Mesendoderm (in vitro differentiated cells): ENCODE data around the gene MBNL2.

Experiments
- DNase-seq: peaks from one replicate; pipeline ENCODE4 v3.0.0; 2013
- H2AK5ac ChIP-seq: 2 replicates; pipeline ENCODE4 v1.6.1; 2013; ENCODE audit warnings: low read length, inconsistent platforms
- H2BK120ac ChIP-seq: 2 replicates; pipeline ENCODE4 v1.6.1; 2013; ENCODE audit warnings: low read depth, mild to moderate bottlenecking, low read length, moderate library complexity, mixed read lengths
- H2BK15ac ChIP-seq: replicated peaks from 2 replicates; pipeline ENCODE4 v1.6.1; 2013; ENCODE audit warnings: low read depth, mild to moderate bottlenecking, moderate library complexity
- H2BK5ac ChIP-seq: 2 replicates; pipeline ENCODE4 v1.6.1; 2013; ENCODE audit warnings: low read length, inconsistent platforms
- H3K18ac ChIP-seq: 2 replicates; pipeline ENCODE4 v1.6.1; 2013; ENCODE audit warnings: mild to moderate bottlenecking, low read length, mixed read lengths
- H3K23ac ChIP-seq: one replicate; pipeline ENCODE4 v1.6.1; 2013; ENCODE audit warnings: low read length
- H3K27ac ChIP-seq: 2 replicates; pipeline ENCODE4 v1.5.1; 2013; ENCODE audit warnings: low read depth, mild to moderate bottlenecking, inconsistent platforms, low read length, moderate library complexity
- H3K27me3 ChIP-seq: 2 replicates; pipeline ENCODE4 v1.6.1; 2013; ENCODE audit warnings: low read length, control low read depth, mild to moderate bottlenecking, inconsistent platforms; ENCODE audit not compliant: insufficient read depth, poor library complexity
- H3K36me3 ChIP-seq: 2 replicates; pipeline ENCODE4 v1.6.1; 2013; ENCODE audit warnings: low read length, inconsistent platforms; ENCODE audit not compliant: control insufficient read depth, insufficient read depth
- H3K4ac ChIP-seq: one replicate; pipeline ENCODE4 v1.6.1; 2013; ENCODE audit warnings: low read depth, mild to moderate bottlenecking, low read length, moderate library complexity
- H3K4me1 ChIP-seq: 2 replicates; pipeline ENCODE4 v1.6.1; 2013; ENCODE audit warnings: low read depth, low read length, inconsistent platforms; ENCODE audit not compliant: control insufficient read depth
- H3K4me2 ChIP-seq: 2 replicates; pipeline ENCODE4 v1.6.1; 2013; ENCODE audit warnings: low read length
- H3K4me3 ChIP-seq: 2 replicates; pipeline ENCODE4 v1.5.1; 2013; ENCODE audit warnings: mild to moderate bottlenecking, low read length
- H3K56ac ChIP-seq: one replicate; pipeline ENCODE4 v1.6.1; 2013; ENCODE audit warnings: low read length
- H3K79me1 ChIP-seq: 2 replicates; pipeline ENCODE4 v1.6.1; 2013; ENCODE audit warnings: low read length, inconsistent platforms
- H3K79me2 ChIP-seq: 2 replicates; pipeline ENCODE4 v1.6.1; 2013; ENCODE audit warnings: mild to moderate bottlenecking, low read length; ENCODE audit not compliant: control insufficient read depth, insufficient read depth
- H3K9ac ChIP-seq: 2 replicates; pipeline ENCODE4 v1.6.1; 2013; ENCODE audit warnings: low read length, inconsistent platforms
- H4K5ac ChIP-seq: one replicate; pipeline ENCODE4 v1.6.1; 2013; ENCODE audit warnings: low read length
- H4K8ac ChIP-seq: one replicate; pipeline ENCODE4 v1.6.1; 2013; ENCODE audit warnings: low read depth, mild to moderate bottlenecking, control low read depth, low read length, moderate library complexity
- WGBS: extraction: QIAGEN DNeasy Blood & Tissue Kit; methylation state at CpG from one replicate; pipeline ENCODE4 v1.1.7; 2013; ENCODE audit warnings: low lambda C conversion rate, missing lambda C conversion rate; ENCODE audit not compliant: insufficient coverage; ENCODE audit errors: extremely low coverage; 5-methylcytosine and 5-hydroxymethylcytosine counted together

Gene MBNL2

DNA sequence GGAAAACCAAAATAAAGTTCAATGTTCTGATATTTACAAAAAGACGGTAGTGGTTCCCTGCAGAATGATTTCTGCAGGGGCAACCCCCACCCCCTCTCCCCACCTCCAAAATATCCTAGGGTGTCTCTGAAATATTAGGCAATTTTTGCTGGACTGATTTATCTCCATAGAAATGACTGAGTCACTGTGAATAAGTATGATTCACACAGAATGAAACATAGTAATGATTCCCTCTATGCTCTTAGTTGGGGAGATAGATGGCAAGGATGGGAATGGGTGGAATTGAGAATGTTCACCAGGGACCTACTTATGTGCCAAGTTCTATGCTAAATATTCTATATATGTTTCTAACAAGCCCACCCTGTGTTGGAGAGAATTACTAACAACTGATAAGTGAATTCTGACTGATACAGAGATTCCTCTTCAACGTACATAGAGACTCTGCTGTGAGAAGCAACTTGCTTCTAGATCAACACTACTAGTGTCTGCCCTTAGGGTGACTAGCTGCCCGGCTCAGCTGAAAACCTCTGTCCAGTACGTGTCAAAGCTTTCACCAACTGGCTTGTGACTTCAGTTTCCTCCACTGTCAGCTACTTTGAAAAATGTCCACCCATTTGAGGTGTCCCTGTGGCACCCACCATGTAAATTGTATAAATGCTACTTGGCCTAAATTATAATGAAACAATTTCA, 173.5 kb downstream of the MBNL2 start:
- no peak overlapping the region for H4K8ac ChIP-seq
- no peak for DNase-seq
- no peak overlapping the region for H3K23ac ChIP-seq
- no peaks in the 10 kb centered on the region for H3K79me2 ChIP-seq
- no peak overlapping the region for H2BK15ac ChIP-seq
- no peak overlapping the region for H3K27ac ChIP-seq
- H4K5ac ChIP-seq = no peak overlapping the region
- no peaks in the 10 kb centered on the region for H3K79me1 ChIP-seq
- H3K18ac ChIP-seq = no peak overlapping the region
- no peak overlapping the region for H3K4me2 ChIP-seq
- no peaks in the 10 kb centered on the region for H3K4me1 ChIP-seq
- H3K4ac ChIP-seq = no peak overlapping the region
- WGBS = no CpG with 5 or more reads among the region's 4 CpGs
- no peaks in the 10 kb centered on the region for H3K36me3 ChIP-seq
- no peak overlapping the region for H3K9ac ChIP-seq
- no peak overlapping the region for H2BK120ac ChIP-seq
- no peak overlapping the region for H2AK5ac ChIP-seq
- no peak overlapping the region for H3K4me3 ChIP-seq
- no peak overlapping the region for H3K56ac ChIP-seq
- H2BK5ac ChIP-seq = no peak overlapping the region
- no peaks in the 10 kb centered on the region for H3K27me3 ChIP-seq

DNA sequence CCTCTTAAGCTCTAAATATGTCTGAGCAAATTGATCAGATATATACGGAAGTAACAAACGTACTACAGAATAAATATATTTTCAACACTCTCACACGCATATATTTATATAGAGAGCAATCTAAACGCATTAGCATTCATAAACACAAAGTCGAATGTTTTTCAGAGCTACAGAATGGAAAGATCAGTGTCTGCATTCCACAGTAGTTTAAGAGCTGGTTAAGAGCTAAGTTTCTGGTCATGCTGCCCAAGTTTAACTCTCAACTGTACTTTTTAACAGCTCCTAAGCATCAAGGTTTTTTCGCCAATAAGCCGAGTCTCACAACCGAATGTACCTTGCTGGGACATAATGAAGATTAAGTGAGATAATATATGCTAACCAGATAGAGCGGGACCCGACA, 175.1 kb downstream of the MBNL2 start:
- no peak overlapping the region for H3K23ac ChIP-seq
- no peak overlapping the region for H2BK15ac ChIP-seq
- no peak overlapping the region for H3K4me2 ChIP-seq
- H2BK5ac ChIP-seq = no peak overlapping the region
- no peaks in the 10 kb centered on the region for H3K4me1 ChIP-seq
- no peak overlapping the region for H3K18ac ChIP-seq
- H3K27ac ChIP-seq = no peak overlapping the region
- DNase-seq = no peak
- WGBS = no CpG with 5 or more reads among the region's 10 CpGs
- no peak overlapping the region for H3K4me3 ChIP-seq
- no peak overlapping the region for H4K8ac ChIP-seq
- no peaks in the 10 kb centered on the region for H3K79me2 ChIP-seq
- H4K5ac ChIP-seq = no peak overlapping the region
- H3K4ac ChIP-seq = no peak overlapping the region
- no peak overlapping the region for H2AK5ac ChIP-seq
- H3K79me1 ChIP-seq = no peaks in the 10 kb centered on the region
- H3K9ac ChIP-seq = no peak overlapping the region
- H3K36me3 ChIP-seq = no peaks in the 10 kb centered on the region
- no peaks in the 10 kb centered on the region for H3K27me3 ChIP-seq
- H3K56ac ChIP-seq = no peak overlapping the region
- H2BK120ac ChIP-seq = no peak overlapping the region

DNA sequence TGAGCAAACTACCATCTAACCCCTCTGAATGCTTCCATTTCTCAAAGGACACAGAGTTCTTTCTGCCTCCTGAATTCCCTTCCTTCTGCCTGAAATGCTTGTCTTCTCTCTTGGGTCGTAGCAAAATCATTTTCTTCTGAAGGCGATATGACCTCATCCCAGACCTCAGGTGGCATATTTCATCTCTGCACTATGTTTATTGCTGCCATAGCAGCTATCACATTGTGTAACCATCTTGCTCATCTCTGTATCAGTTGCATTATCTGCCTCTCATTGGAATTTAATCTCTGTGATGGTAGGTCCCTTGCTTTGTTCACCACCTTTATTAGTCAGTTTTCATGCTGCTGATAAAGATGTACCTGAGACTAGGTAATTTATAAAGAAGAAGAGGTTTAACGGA, 179.3 kb downstream of the MBNL2 start:
- H3K4me2 ChIP-seq = no peak overlapping the region
- no peak overlapping the region for H2BK120ac ChIP-seq
- no peaks in the 10 kb centered on the region for H3K4me1 ChIP-seq
- no peak overlapping the region for H3K56ac ChIP-seq
- WGBS = no CpG with 5 or more reads among the region's 3 CpGs
- H3K23ac ChIP-seq = no peak overlapping the region
- no peak overlapping the region for H3K4ac ChIP-seq
- H2BK5ac ChIP-seq = no peak overlapping the region
- H3K79me2 ChIP-seq = no peaks in the 10 kb centered on the region
- no peak overlapping the region for H4K8ac ChIP-seq
- H3K4me3 ChIP-seq = no peak overlapping the region
- no peak overlapping the region for H2AK5ac ChIP-seq
- no peak overlapping the region for H3K9ac ChIP-seq
- H4K5ac ChIP-seq = no peak overlapping the region
- no peak for DNase-seq
- H3K18ac ChIP-seq = no peak overlapping the region
- H3K27me3 ChIP-seq = no peaks in the 10 kb centered on the region
- no peaks in the 10 kb centered on the region for H3K36me3 ChIP-seq
- no peak overlapping the region for H2BK15ac ChIP-seq
- no peak overlapping the region for H3K27ac ChIP-seq
- H3K79me1 ChIP-seq = no peaks in the 10 kb centered on the region

DNA sequence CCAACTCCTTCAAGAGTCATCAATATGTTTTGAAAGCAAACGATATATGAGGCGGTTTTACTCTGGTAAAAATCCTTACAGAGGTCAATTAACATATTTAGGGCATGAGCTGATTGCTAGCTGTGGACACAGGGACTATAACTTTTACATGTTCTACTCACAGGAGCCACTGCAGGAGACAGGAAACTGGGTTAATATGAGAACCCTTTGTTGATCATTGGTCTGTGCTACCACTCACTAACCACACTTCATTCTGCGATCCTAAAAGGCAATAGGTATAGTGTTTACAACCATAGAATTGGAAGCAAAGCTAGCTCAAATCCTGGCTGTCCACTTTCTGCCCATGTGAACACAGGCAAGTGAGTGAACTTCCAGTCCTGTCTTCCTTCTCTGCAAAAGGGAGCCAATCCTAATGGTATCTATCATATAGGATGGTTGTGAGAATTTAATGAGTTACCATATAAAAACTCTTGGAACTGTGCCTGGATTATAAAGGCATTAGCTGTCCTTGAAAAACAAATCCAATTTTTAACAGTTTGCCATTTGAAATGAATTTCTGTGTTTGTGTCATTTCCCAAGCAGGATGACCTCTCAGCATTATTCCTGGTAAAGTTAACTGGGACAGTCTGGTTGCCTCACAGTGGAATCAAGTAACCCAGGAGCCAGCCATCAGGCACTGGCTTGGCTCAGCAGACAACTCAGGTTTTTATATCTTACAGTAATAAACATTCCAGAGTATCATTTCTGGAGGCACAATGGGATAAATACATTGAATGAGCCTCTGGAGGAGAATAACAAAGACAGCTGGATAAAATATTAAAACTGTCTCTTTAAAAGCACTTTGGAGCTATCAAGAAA, 182.0 kb downstream of the MBNL2 start:
- Histone ChIP-seq H4K8ac (no peak overlapping the region), H3K56ac (no peak overlapping the region), H3K4ac (no peak overlapping the region), H3K18ac (no peak overlapping the region), H2AK5ac (no peak overlapping the region), H3K79me2 (no peaks in the 10 kb centered on the region), H2BK5ac (no peak overlapping the region), H4K5ac (no peak overlapping the region), H2BK120ac (no peak overlapping the region), H3K4me2 (no peak overlapping the region), H3K27me3 (no peaks in the 10 kb centered on the region), H3K23ac (no peak overlapping the region), H3K79me1 (no peaks in the 10 kb centered on the region), H3K36me3 (no peaks in the 10 kb centered on the region), H3K27ac (no peak overlapping the region), H3K4me3 (no peak overlapping the region), H2BK15ac (no peak overlapping the region), H3K9ac (no peak overlapping the region), H3K4me1 (no peaks in the 10 kb centered on the region)
- WGBS = no CpG with 5 or more reads among the region's 3 CpGs
- no peak for DNase-seq

DNA sequence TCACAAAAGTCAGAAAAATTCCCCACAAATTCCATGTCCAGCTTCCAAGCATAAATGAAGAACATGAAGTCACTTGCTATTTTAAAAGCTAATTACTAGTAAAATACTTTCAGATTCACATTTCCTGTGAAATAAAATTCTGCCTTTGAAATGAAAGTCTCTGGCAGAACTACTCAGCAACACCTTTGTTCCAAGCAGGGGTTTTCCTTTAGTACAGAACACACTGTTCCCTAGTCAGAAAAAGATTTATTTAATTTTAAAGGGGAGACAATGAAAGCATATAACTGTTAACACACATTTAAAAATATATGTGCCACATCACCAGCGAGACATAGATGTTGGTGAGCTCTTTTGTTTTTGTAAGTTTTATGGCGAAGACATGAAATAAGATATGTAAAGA, 185.4 kb downstream of the MBNL2 start:
- Histone ChIP-seq H3K9ac (no peak overlapping the region), H2BK15ac (no peak overlapping the region), H3K4me2 (no peak overlapping the region), H2BK5ac (no peak overlapping the region), H3K36me3 (no peaks in the 10 kb centered on the region), H2BK120ac (no peak overlapping the region), H3K79me2 (no peaks in the 10 kb centered on the region), H4K5ac (no peak overlapping the region), H3K79me1 (no peaks in the 10 kb centered on the region), H3K4ac (no peak overlapping the region), H3K4me1 (no peaks in the 10 kb centered on the region), H4K8ac (no peak overlapping the region), H3K56ac (no peak overlapping the region), H3K4me3 (no peak overlapping the region), H2AK5ac (no peak overlapping the region), H3K27ac (no peak overlapping the region), H3K27me3 (no peaks in the 10 kb centered on the region), H3K18ac (no peak overlapping the region), H3K23ac (no peak overlapping the region)
- WGBS = no CpG with 5 or more reads among the region's 2 CpGs
- DNase-seq = no peak
